ENCODE measurements around the gene ABLIM2. TPM values are rescaled to one million over a fixed set of nuclear protein-coding genes. Genes with fewer than 3 reads are reported as not detected.

The ABLIM2 gene
- total and polyA plus RNA-seq, 2 of the 8 experiments (the other 6 are each of a cell fraction or from before 2014, with no cell fraction given) = 2.8 to 3.0 TPM

DNA sequence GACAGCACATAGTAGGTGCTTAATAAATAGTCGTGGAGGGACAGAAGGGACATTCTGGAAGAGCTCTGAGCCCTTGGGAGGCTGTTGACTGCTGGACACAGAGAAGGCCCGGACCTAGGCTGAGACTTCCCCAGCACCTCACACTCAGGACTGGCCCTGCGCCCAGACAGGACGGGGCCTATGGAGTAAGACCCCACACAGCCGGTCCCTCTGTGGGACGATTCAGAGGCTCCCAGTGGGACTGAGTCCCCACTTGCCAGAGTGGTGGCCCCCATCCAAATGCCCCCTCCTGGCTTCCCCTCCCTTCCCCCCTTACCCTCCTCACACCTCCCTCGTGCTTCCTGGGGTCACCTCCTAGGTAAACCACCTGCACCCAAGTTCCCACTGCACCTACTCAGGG lies 8.9 kb downstream of the ABLIM2 start:
- H3K23me2 ChIP-seq (ENCODE audit: low read depth, low read length) = no peaks in the 10 kb centered on the region
- TF ChIP-seq BCL11A (IDR thresholded peaks at IDR 0.05; ENCODE audit: low read depth in 2 of 2, low read length in 2 of 2) (no peak), KDM1A (IDR thresholded peaks at IDR 0.05; ENCODE audit: borderline replicate concordance, low read length) (no peak), SIN3A (conservative IDR thresholded peaks at IDR 0.05 in 1 of 2, IDR thresholded peaks at IDR 0.05 in 1 of 2; ENCODE audit: low read depth in 1 of 2, low read length in 2 of 2) (no peak), POLR2AphosphoS5 (IDR thresholded peaks at IDR 0.05; ENCODE audit: low read depth, low read length) (no peak), YY1 (IDR thresholded peaks at IDR 0.05; ENCODE audit: low read depth, low read length) (no peak), SAP30 (IDR thresholded peaks at IDR 0.05; ENCODE audit: insufficient read depth, insufficient replicate concordance, low read length) (no peak), ATF2 (IDR thresholded peaks at IDR 0.05; ENCODE audit: low read length) (no peak), EZH2 (IDR thresholded peaks at IDR 0.05; ENCODE audit: low read depth, low read length, severe bottlenecking) (no peak), RNF2 (IDR thresholded peaks at IDR 0.05; ENCODE audit: borderline replicate concordance, low read depth, low read length, missing control alignments, poor library complexity, severe bottlenecking) (no peak)
- H2AFZ ChIP-seq (ENCODE audit: low read length) = no peak overlapping the region
- H3K79me1 ChIP-seq (ENCODE audit: low read depth, low read length) = no peaks in the 10 kb centered on the region
- H2BK5ac ChIP-seq (ENCODE audit: low read depth, low read length) = no peak overlapping the region
- no peak overlapping the region for H3K4me3 ChIP-seq (ENCODE audit: extremely low read depth in 1 of 4, insufficient read depth in 2 of 4, low read depth in 3 of 4, low read length in 4 of 4)
- DNase-seq (ENCODE audit: low read depth in 1 of 2, low spot score in 2 of 2) (no peak), FAIRE-seq (no peak)
- no peaks in the 10 kb centered on the region for H3K79me2 ChIP-seq (ENCODE audit: control insufficient read depth in 1 of 2, insufficient read depth in 2 of 2, low read length in 2 of 2)
- peak overlapping the region; percentile 44; the same call in 1 of the 2 replicates for H2BK12ac ChIP-seq (ENCODE audit: low read depth, low read length)
- no peak overlapping the region for H2BK20ac ChIP-seq (ENCODE audit: low read length)
- H4K5ac ChIP-seq (ENCODE audit: insufficient read length, low read depth, low read length) = no peak overlapping the region
- H2BK15ac ChIP-seq (ENCODE audit: low read length) = no peak overlapping the region
- H3K36me3 ChIP-seq (ENCODE audit: control insufficient read depth in 2 of 4, insufficient read depth in 4 of 4, low read length in 3 of 4) = no peaks in the 10 kb centered on the region; a peak in 1 of 8 replicates
- no peak overlapping the region for H2BK120ac ChIP-seq (replicated peaks; ENCODE audit: low read depth, low read length)
- H3K18ac ChIP-seq (ENCODE audit: extremely low read depth, low read length) = no peak overlapping the region
- no peak overlapping the region for H4K91ac ChIP-seq (replicated peaks; ENCODE audit: insufficient read length, low read length)
- 0 out of 2 replicates have a peak overlapping the region, but pooled peaks have one; percentile 60 for H2AK5ac ChIP-seq (ENCODE audit: low read depth, low read length)
- no peak overlapping the region for H3K14ac ChIP-seq (ENCODE audit: insufficient read length)
- H3K23ac ChIP-seq (ENCODE audit: insufficient read length) = no peak overlapping the region
- peaks cover 0 to 3% (median 2%) of the 10 kb centered on the region in 4 experiments; a peak in 5 of 7 replicates for H3K4me1 ChIP-seq (replicated peaks in 1 of 4; ENCODE audit: control insufficient read depth in 3 of 4, insufficient read depth in 4 of 4, low read length in 3 of 4)
- no peak overlapping the region for H3K27ac ChIP-seq (ENCODE audit: low read depth, low read length)
- WGBS, 2 experiments (ENCODE audit: extremely low coverage in 1 of 2, insufficient coverage in 1 of 2, insufficient read length in 1 of 2, insufficient replicate concordance in 2 of 2, low coverage in 1 of 2, low lambda C conversion rate in 2 of 2, missing lambda C conversion rate in 1 of 2) = 88% methylated on average over 7 of the region's 7 CpGs; no CpG with 5 or more reads in 1 of the 2 experiments
- H4K20me1 ChIP-seq (replicated peaks in 1 of 2; ENCODE audit: control insufficient read depth in 1 of 2, insufficient read depth in 2 of 2, low read length in 2 of 2) = no peaks in the 10 kb centered on the region
- H4K8ac ChIP-seq (ENCODE audit: extremely low read depth, insufficient read depth, low read length) = no peak overlapping the region; the same call in 1 of the 2 replicates
- H3K27me3 ChIP-seq (replicated peaks in 1 of 4; ENCODE audit: control insufficient read depth in 3 of 4, extremely low read depth in 1 of 4, insufficient read depth in 3 of 4, low read length in 3 of 4) = no peaks in the 10 kb centered on the region
- H3K9me3 ChIP-seq (ENCODE audit: insufficient read depth in 2 of 2, low read depth in 1 of 2, low read length in 1 of 2) = no peaks in the 10 kb centered on the region
- H3K9ac ChIP-seq (replicated peaks in 1 of 4; ENCODE audit: extremely low read depth in 1 of 4, low read depth in 3 of 4, low read length in 3 of 4) = no peak overlapping the region
- no peak overlapping the region for H3K56ac ChIP-seq (replicated peaks; ENCODE audit: insufficient read length, low read depth, low read length)
- no peak overlapping the region for H3K4ac ChIP-seq (replicated peaks; ENCODE audit: insufficient read length, low read depth, low read length)
- ChIA-PET POLR2A (ENCODE audit: partially characterized antibody) (no interaction called here), CTCF (ENCODE audit: partially characterized antibody) (interaction anchor here (1.2 to 2.7 kb wide), 3 partner anchors 18 to 306 kb away, joined by 3 to 9 read pairs (median 7); no protein-coding TSS in a partner anchor)
- H3K4me2 ChIP-seq (ENCODE audit: insufficient read depth in 1 of 2, low read depth in 2 of 2, low read length in 2 of 2) = no peak overlapping the region

Data from H1 (cell line).